HL-60 (cell line): ENCODE data around the gene FBLN1.

Experiments used
- DNase-seq, 2 experiments: peaks; one replicate each; pipeline ENCODE4 v3.0.0-alpha.2; 2010 to 2020; ENCODE audit warnings: low read depth in 1 of 2, low spot score in 1 of 2
- H3K27ac ChIP-seq: fragments of 250-450 bp; sonication (Bioruptor Pico); replicated peaks from 2 replicates; pipeline ENCODE4 v1.5.1; 2020; ENCODE audit warnings: mild to moderate bottlenecking, moderate library complexity
- H3K27me3 ChIP-seq: fragments of 250-450 bp; sonication (Bioruptor Pico); 2 replicates; pipeline ENCODE4 v1.5.1; 2021; ENCODE audit warnings: mild to moderate bottlenecking, moderate library complexity; ENCODE audit not compliant: insufficient read depth, poor library complexity, severe bottlenecking
- H3K4me3 ChIP-seq: replicated peaks from 2 replicates; pipeline ENCODE4 v1.5.1; 2011; ENCODE audit warnings: mild to moderate bottlenecking, control low read depth, low read length; ENCODE audit not compliant: insufficient read depth
- GABPA ChIP-seq: IDR thresholded peaks from 2 replicates; pipeline ENCODE4 v1.6.1; 2012; ENCODE audit warnings: low read depth
- POLR2AphosphoS5 ChIP-seq: IDR thresholded peaks from 2 replicates; pipeline ENCODE4 v1.6.1; 2012; ENCODE audit warnings: low read depth
- SPI1 ChIP-seq: IDR thresholded peaks from 2 replicates; pipeline ENCODE4 v1.6.1; 2012; ENCODE audit warnings: low read depth, mild to moderate bottlenecking, borderline replicate concordance
- TF ChIP-seq, protein P1 (sequence below): IDR thresholded peaks from 2 replicates; pipeline ENCODE4 v1.6.1; 2012; ENCODE audit warnings: low read depth; ENCODE audit not compliant: insufficient replicate concordance
- TF ChIP-seq, protein P2 (sequence below): IDR thresholded peaks from one replicate; pipeline ENCODE4 v1.5.1; 2011; ENCODE audit warnings: low read length, control low read depth, inconsistent platforms; ENCODE audit not compliant: insufficient read depth

FBLN1 gene

DNA sequence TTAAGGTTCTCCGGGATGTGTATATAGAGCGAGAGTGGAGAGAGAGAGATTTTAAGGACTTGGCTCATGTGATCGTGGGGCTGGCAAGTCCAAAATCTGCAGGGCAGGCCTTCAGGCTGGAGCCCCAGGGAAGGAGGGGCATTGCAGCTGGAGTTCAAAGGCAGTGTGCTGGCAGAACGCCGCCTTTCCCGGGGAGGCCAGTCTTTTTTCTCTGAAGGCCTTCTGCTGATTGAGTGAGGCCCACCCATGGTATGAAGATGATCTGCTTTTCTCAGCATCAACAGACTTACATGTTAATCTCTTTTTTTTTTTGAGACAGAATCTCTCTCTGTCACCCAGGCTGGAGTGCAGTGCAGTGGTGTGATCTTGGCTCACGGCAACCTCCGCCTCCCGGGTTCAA lies 25.4 kb downstream of the FBLN1 start:
- Histone ChIP-seq H3K27me3 (no peaks in the 10 kb centered on the region), H3K4me3 (no peak overlapping the region), H3K27ac (no peak overlapping the region)
- TF ChIP-seq GABPA (no peak), SPI1 (no peak), POLR2AphosphoS5 (no peak)
- TF ChIP-seq, protein P1, sequence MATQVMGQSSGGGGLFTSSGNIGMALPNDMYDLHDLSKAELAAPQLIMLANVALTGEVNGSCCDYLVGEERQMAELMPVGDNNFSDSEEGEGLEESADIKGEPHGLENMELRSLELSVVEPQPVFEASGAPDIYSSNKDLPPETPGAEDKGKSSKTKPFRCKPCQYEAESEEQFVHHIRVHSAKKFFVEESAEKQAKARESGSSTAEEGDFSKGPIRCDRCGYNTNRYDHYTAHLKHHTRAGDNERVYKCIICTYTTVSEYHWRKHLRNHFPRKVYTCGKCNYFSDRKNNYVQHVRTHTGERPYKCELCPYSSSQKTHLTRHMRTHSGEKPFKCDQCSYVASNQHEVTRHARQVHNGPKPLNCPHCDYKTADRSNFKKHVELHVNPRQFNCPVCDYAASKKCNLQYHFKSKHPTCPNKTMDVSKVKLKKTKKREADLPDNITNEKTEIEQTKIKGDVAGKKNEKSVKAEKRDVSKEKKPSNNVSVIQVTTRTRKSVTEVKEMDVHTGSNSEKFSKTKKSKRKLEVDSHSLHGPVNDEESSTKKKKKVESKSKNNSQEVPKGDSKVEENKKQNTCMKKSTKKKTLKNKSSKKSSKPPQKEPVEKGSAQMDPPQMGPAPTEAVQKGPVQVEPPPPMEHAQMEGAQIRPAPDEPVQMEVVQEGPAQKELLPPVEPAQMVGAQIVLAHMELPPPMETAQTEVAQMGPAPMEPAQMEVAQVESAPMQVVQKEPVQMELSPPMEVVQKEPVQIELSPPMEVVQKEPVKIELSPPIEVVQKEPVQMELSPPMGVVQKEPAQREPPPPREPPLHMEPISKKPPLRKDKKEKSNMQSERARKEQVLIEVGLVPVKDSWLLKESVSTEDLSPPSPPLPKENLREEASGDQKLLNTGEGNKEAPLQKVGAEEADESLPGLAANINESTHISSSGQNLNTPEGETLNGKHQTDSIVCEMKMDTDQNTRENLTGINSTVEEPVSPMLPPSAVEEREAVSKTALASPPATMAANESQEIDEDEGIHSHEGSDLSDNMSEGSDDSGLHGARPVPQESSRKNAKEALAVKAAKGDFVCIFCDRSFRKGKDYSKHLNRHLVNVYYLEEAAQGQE: no peak
- TF ChIP-seq, protein P2, sequence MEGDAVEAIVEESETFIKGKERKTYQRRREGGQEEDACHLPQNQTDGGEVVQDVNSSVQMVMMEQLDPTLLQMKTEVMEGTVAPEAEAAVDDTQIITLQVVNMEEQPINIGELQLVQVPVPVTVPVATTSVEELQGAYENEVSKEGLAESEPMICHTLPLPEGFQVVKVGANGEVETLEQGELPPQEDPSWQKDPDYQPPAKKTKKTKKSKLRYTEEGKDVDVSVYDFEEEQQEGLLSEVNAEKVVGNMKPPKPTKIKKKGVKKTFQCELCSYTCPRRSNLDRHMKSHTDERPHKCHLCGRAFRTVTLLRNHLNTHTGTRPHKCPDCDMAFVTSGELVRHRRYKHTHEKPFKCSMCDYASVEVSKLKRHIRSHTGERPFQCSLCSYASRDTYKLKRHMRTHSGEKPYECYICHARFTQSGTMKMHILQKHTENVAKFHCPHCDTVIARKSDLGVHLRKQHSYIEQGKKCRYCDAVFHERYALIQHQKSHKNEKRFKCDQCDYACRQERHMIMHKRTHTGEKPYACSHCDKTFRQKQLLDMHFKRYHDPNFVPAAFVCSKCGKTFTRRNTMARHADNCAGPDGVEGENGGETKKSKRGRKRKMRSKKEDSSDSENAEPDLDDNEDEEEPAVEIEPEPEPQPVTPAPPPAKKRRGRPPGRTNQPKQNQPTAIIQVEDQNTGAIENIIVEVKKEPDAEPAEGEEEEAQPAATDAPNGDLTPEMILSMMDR: no peak
- no peak for DNase-seq

DNA sequence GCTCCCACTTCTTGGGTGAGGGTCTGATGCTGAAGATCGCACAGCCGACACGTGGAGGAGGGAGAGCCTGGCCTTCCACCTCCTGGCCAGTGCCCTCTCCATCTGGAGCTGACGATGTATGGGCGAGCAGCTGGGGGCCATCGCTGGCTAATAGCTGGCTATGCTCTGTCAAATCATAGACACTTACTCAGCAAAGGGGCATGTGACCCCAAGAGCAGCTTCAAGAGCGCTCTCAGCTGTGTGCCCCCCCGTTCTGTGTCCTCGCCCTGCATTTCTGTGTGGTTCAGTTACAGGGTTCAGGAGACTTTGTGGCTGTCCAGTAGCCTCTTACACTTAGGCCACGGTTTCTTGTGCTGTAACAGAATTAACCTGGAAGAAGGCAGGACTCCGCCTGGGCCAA lies 26.4 kb downstream of the FBLN1 start:
- H3K4me3 ChIP-seq: no peak overlapping the region
- no peaks in the 10 kb centered on the region for H3K27me3 ChIP-seq
- no peak for DNase-seq
- H3K27ac ChIP-seq: no peak overlapping the region
- TF ChIP-seq GABPA (no peak), SPI1 (no peak), POLR2AphosphoS5 (no peak)
- TF ChIP-seq, protein P1: no peak
- TF ChIP-seq, protein P2: no peak

DNA sequence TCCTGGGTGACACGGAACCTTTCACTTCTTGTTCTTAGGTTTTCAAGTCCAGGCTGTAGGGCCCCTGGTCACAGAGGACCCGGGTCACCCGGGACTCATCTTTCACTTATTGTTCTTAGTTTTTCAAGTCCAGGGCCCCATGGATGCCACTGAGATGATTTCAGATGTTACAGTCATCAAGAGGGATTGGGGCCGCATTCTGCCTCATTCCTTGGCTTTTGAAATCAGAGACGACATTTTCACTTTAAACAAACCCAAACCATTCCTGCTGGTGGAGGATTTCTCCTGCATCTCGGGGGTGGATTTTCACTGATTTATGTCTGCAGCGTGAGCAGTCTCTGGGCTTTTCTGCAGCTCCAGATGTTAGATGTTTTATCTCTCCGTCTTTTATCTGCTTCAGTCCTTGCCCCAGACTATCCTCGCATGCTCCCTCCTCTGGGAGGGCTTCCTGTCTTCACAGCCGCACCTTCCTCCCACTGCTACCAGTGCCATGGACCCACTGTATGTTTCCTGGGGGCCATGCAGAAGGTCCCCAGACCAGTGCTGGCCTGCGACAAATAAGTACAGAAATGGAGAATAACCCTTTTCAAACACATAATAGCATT lies 27.4 kb downstream of the FBLN1 start:
- no peak for DNase-seq
- H3K4me3 ChIP-seq: no peak overlapping the region
- no peak overlapping the region for H3K27ac ChIP-seq
- TF ChIP-seq GABPA: no peak
- TF ChIP-seq, protein P1: no peak
- no peak for TF ChIP-seq SPI1
- TF ChIP-seq, protein P2: no peak
- no peaks in the 10 kb centered on the region for H3K27me3 ChIP-seq
